A549 (cell line): ENCODE data around the gene MEG3. TPM values are rescaled to one million over a fixed set of nuclear protein-coding genes. Genes with fewer than 3 reads are reported as not detected.
A peak's percentile ranks its signal among the peaks of the same experiment; 100 is the strongest.

Source experiments
- ATAC-seq, 2 experiments: fragments of 200-7000 bp in 1 of 2; fragments of >200 bp in 1 of 2; cut with Nextera tagmentation in 1 of 2; cut with Tn5 transposase in 1 of 2; 3 replicates each; pipeline versions ENCODE4 v1.8.0 to v1.9.1; 2018 to 2020; ENCODE audit warnings: mild to moderate bottlenecking in 1 of 2, moderate library complexity in 1 of 2
- CTCF ChIA-PET: fragments of 300-600 bp; sonication (Branson Sonifier 250); formaldehyde crosslinking; extraction: SDS; loops from one replicate; lab custom pipeline; 2021; ENCODE audit warnings: antibody characterized with exemption, inconsistent platforms; lab: Yijun Ruan, JAX
- POLR2A ChIA-PET: fragments of 350-600 bp; formaldehyde crosslinking; extraction: SDS; loops from one replicate; lab custom pipeline; 2021; ENCODE audit warnings: antibody characterized with exemption, inconsistent platforms; lab: Yijun Ruan, JAX
- DNase-seq, 2 experiments: peaks; one replicate each; pipeline versions ENCODE4 v3.0.0 to v3.0.0-alpha.2; 2011 to 2016; ENCODE audit warnings: low read depth in 1 of 2, low spot score in 1 of 2
- FAIRE-seq: peaks from 2 replicates; lab custom pipeline; 2011; peaks lifted over from hg19 to GRCh38; lab: Jason Lieb, UNC
- H3K27ac ChIP-seq, 2 experiments: fragments of >200 bp; sonication (Bioruptor Twin); formaldehyde crosslinking; 3 replicates each; pipeline ENCODE4 v1.5.1; 2016 to 2017
- H3K4me1 ChIP-seq: fragments of >200 bp; sonication (Bioruptor Twin); formaldehyde crosslinking; 3 replicates; pipeline ENCODE4 v1.6.1; 2016
- H3K4me2 ChIP-seq: fragments of >200 bp; sonication (Bioruptor Twin); formaldehyde crosslinking; 3 replicates; pipeline ENCODE4 v1.6.1; 2016
- H3K4me3 ChIP-seq: fragments of >200 bp; sonication (Bioruptor Twin); formaldehyde crosslinking; 3 replicates; pipeline ENCODE4 v1.5.1; 2016
- H3K9me3 ChIP-seq: fragments of >200 bp; sonication (Bioruptor Twin); formaldehyde crosslinking; 3 replicates; pipeline ENCODE4 v1.6.1; 2016
- CEBPB ChIP-seq, 2 experiments: fragments of >200 bp in 1 of 2; sonication (Bioruptor Twin) in 1 of 2; formaldehyde crosslinking in 1 of 2; IDR thresholded peaks; 2 replicates each; pipeline ENCODE4 v1.6.1; 2012 to 2016
- EHF ChIP-seq: fragments of 250-450 bp; sonication (Bioruptor Pico); IDR thresholded peaks from 2 replicates; pipeline ENCODE4 v1.5.0; 2020; ENCODE audit warnings: mild to moderate bottlenecking
- FOSL2 ChIP-seq, 2 experiments: fragments of 450-650 bp in 1 of 2; fragments of >200 bp in 1 of 2; sonication (Bioruptor Twin) in 1 of 2; formaldehyde crosslinking; IDR thresholded peaks; 2 replicates each; pipeline versions ENCODE4 v1.5.0 to v1.6.1; 2016 to 2020; ENCODE audit warnings: mild to moderate bottlenecking in 1 of 2, moderate library complexity in 1 of 2
- FOXS1 ChIP-seq: fragments of 250-450 bp; sonication (Bioruptor Pico); IDR thresholded peaks from 2 replicates; pipeline ENCODE4 v1.5.0; 2020; ENCODE audit warnings: mild to moderate bottlenecking, moderate library complexity
- HDAC2 ChIP-seq: fragments of 200-600 bp; sonication (generic); IDR thresholded peaks from 2 replicates; pipeline ENCODE4 v1.6.1; 2016
- HOXA7 ChIP-seq: fragments of 250-450 bp; sonication (Bioruptor Pico); IDR thresholded peaks from 2 replicates; pipeline ENCODE4 v1.5.0; 2020; ENCODE audit warnings: mild to moderate bottlenecking, moderate library complexity
- HOXB13 ChIP-seq: fragments of 250-450 bp; sonication (Bioruptor Pico); IDR thresholded peaks from 2 replicates; pipeline ENCODE4 v1.5.0; 2020; ENCODE audit warnings: low read depth, mild to moderate bottlenecking, moderate library complexity
- JUN ChIP-seq, 2 experiments: fragments of >200 bp; sonication (Bioruptor Twin); formaldehyde crosslinking; IDR thresholded peaks; 2 replicates in 1 of 2; 3 replicates in 1 of 2; pipeline ENCODE4 v1.6.1; 2016 to 2017
- KDM5A ChIP-seq: fragments of 200-600 bp; sonication (generic); IDR thresholded peaks from 2 replicates; pipeline ENCODE4 v1.6.1; 2016; ENCODE audit warnings: antibody characterized with exemption, mild to moderate bottlenecking
- MAFK ChIP-seq: fragments of 450-650 bp; IDR thresholded peaks from 2 replicates; pipeline ENCODE4 v1.6.1; 2014; ENCODE audit not compliant: partially characterized antibody
- MYC ChIP-seq: IDR thresholded peaks from 2 replicates; pipeline ENCODE4 v1.6.1; 2012; ENCODE audit warnings: mild to moderate bottlenecking, inconsistent platforms, low read length, improper control_type of control experiment, borderline replicate concordance
- NFE2L2 ChIP-seq: fragments of 150-350 bp; conservative IDR thresholded peaks from 2 replicates; pipeline ENCODE4 v1.6.1; 2014; ENCODE audit warnings: low read length
- NPAS2 ChIP-seq: fragments of 250-450 bp; sonication (Bioruptor Pico); IDR thresholded peaks from 2 replicates; pipeline ENCODE4 v1.8.0; 2022; ENCODE audit warnings: mild to moderate bottlenecking, moderate library complexity, borderline replicate concordance
- NR3C1 ChIP-seq: fragments of >200 bp; sonication (Bioruptor Twin); formaldehyde crosslinking; IDR thresholded peaks from 3 replicates; pipeline ENCODE4 v1.6.1; 2017
- RAD21 ChIP-seq, 2 experiments: fragments of >200 bp in 1 of 2; sonication (Bioruptor Twin) in 1 of 2; formaldehyde crosslinking in 1 of 2; IDR thresholded peaks in 1 of 2; conservative IDR thresholded peaks in 1 of 2; 2 replicates in 1 of 2; 3 replicates in 1 of 2; pipeline ENCODE4 v1.6.1; 2012 to 2018; ENCODE audit warnings: inconsistent platforms in 1 of 2
- RNF2 ChIP-seq: fragments of 200-600 bp; sonication (generic); IDR thresholded peaks from 2 replicates; pipeline ENCODE4 v1.6.1; 2016; ENCODE audit warnings: low read depth, mild to moderate bottlenecking, antibody characterized with exemption, moderate library complexity, borderline replicate concordance
- SMC3 ChIP-seq: fragments of >200 bp; sonication (Bioruptor Twin); formaldehyde crosslinking; IDR thresholded peaks from 3 replicates; pipeline ENCODE4 v1.6.1; 2018; ENCODE audit warnings: inconsistent platforms
- SREBF2 ChIP-seq: fragments of 450-650 bp; IDR thresholded peaks from 2 replicates; pipeline ENCODE4 v1.6.1; 2014; ENCODE audit warnings: mild to moderate bottlenecking, moderate library complexity
- TP53 ChIP-seq: fragments of 250-450 bp; sonication (Bioruptor Pico); IDR thresholded peaks from 2 replicates; pipeline ENCODE4 v1.5.0; 2021; ENCODE audit warnings: mild to moderate bottlenecking, moderate library complexity
- ZC3H11A ChIP-seq: fragments of 450-650 bp; IDR thresholded peaks from 2 replicates; pipeline ENCODE4 v1.6.1; 2014; ENCODE audit warnings: antibody characterized with exemption, mild to moderate bottlenecking
- ZFP36 ChIP-seq: fragments of 450-650 bp; IDR thresholded peaks from 2 replicates; pipeline ENCODE4 v1.6.1; 2014; ENCODE audit warnings: borderline replicate concordance; ENCODE audit not compliant: partially characterized antibody
- ZNF302 ChIP-seq: fragments of 250-450 bp; sonication (Bioruptor Pico); IDR thresholded peaks from 2 replicates; pipeline ENCODE4 v1.9.0; 2021; ENCODE audit warnings: inconsistent platforms, mild to moderate bottlenecking, moderate library complexity
- WGBS: methylation state at CpG from one replicate; pipeline ENCODE4 v1.1.6; 2017; ENCODE audit errors: missing lambda C conversion rate; 5-methylcytosine and 5-hydroxymethylcytosine counted together
- polyA plus RNA-seq, 4 experiments: library from polyadenylated mRNA; depleted of rRNA in 3 of 4; stranded (reverse); fragments of >200 nt; fragmentation: RNase III in 1 of 4; extraction: RNeasy Plus Mini Kit Qiagen cat#74134 plus additional on column Dnase treatment in 1 of 4; gene quantifications; 2 replicates in 3 of 4; 3 replicates in 1 of 4; pipeline ENCODE4 v1.2.3, GENCODE V29; 2011 to 2017
- TF ChIP-seq, protein P1 (sequence below): fragments of 150-350 bp; IDR thresholded peaks from 2 replicates; pipeline ENCODE4 v1.6.1; 2014; ENCODE audit warnings: low read depth, mild to moderate bottlenecking, low read length
- TF ChIP-seq, protein P2 (sequence below): fragments of >200 bp; sonication (Bioruptor Twin); formaldehyde crosslinking; IDR thresholded peaks from 3 replicates; pipeline ENCODE4 v1.6.1; 2016
- TF ChIP-seq, protein P3 (sequence below): IDR thresholded peaks from 2 replicates; pipeline ENCODE4 v1.6.1; 2012

Gene MEG3
- polyA plus RNA-seq, 2 of the 4 experiments (the other 2 are of a cell fraction) = 27.0 to 56.7 TPM

DNA sequence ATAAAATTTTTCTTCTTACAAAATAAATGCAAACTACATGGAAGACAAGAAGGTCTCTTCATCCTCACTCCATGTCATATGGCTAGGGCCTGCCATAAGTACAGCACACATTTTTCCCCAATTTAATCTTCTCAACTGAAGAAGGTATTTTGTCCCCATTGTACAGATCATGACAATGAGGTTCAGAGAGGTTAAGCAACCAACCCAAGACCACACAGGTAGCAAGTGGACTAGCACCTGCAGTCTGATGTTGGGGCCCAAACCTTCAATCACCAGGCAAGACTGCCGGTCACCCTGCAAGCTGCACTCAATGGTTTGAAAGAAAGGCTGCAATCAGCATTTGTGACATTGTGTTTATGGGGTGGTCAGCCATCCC, 6.5 kb upstream of the MEG3 start:
- 86% methylated on average over 1 of the region's 1 CpG for WGBS
- FAIRE-seq (no peak), ATAC-seq (no peak)

DNA sequence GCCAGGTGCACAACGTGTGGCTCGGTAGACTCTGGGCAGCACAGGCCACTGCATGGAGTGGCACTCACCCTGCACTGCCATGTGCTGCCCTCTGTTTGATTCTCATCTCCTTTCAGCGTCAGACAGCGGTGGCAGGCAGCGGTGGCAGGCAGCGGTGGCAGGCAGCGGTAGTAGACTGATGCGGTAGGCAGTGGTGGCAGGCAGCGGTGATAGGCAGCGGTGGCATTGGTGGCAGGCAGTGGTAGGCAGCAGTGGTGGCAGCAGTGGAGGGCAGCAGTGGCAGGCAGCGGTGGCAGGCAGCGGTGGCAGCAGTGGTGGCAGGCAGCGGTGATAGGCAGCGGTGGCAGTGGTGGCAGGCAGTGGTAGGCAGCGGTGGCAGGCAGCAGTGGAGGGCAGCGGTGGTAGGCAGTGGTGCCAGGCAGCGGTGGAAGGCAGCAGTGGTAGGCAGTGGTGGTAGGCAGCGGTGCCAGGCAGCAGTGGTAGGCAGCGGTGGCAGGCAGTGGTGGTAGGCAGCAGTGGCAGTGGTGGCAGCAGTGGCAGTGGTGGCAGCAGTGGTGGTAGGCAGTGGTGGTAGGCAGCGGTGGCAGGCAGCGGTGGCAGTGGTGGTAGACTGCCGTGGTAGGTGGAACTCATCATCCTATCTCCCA, 6.0 kb upstream of the MEG3 start:
- Histone ChIP-seq H3K4me2 (no peak overlapping the region), H3K27ac (no peak overlapping the region), H3K9me3 (no peaks in the 10 kb centered on the region), H3K4me1 (no peaks in the 10 kb centered on the region), H3K4me3 (no peak overlapping the region)
- POLR2A ChIA-PET = no interaction called here
- TF ChIP-seq, protein P1, sequence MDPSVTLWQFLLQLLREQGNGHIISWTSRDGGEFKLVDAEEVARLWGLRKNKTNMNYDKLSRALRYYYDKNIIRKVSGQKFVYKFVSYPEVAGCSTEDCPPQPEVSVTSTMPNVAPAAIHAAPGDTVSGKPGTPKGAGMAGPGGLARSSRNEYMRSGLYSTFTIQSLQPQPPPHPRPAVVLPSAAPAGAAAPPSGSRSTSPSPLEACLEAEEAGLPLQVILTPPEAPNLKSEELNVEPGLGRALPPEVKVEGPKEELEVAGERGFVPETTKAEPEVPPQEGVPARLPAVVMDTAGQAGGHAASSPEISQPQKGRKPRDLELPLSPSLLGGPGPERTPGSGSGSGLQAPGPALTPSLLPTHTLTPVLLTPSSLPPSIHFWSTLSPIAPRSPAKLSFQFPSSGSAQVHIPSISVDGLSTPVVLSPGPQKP = no peak
- TF ChIP-seq ZFP36 = peak; percentile 45
- no peak for ATAC-seq
- no peak for FAIRE-seq
- CTCF ChIA-PET = no interaction called here
- DNase-seq = no peak
- WGBS = 91% methylated on average over 22 of the region's 22 CpGs

More for the DNA sequence above, 6.5 kb upstream of the MEG3 start:
- no peaks in the 10 kb centered on the region for H3K4me1 ChIP-seq
- H3K27ac ChIP-seq = no peak overlapping the region
- TF ChIP-seq CEBPB (IDR thresholded peaks at IDR 0.05) (no peak), TP53 (no peak), HDAC2 (no peak), FOXS1 (CRISPR knock-in tag) (no peak), FOSL2 (IDR thresholded peaks at IDR 0.05) (no peak), FOSL2 (CRISPR knock-in tag; IDR thresholded peaks at IDR 0.05) (no peak), NR3C1 (no peak), SREBF2 (no peak), NPAS2 (CRISPR knock-in tag) (no peak), RNF2 (no peak), EHF (CRISPR knock-in tag) (no peak), KDM5A (no peak), NFE2L2 (no peak), ZC3H11A (no peak), SMC3 (no peak), MYC (no peak), RAD21 (conservative IDR thresholded peaks at IDR 0.05 in 1 of 2, IDR thresholded peaks at IDR 0.05 in 1 of 2) (no peak), JUN (IDR thresholded peaks at IDR 0.05) (no peak), MAFK (no peak)
- TF ChIP-seq, protein P2, sequence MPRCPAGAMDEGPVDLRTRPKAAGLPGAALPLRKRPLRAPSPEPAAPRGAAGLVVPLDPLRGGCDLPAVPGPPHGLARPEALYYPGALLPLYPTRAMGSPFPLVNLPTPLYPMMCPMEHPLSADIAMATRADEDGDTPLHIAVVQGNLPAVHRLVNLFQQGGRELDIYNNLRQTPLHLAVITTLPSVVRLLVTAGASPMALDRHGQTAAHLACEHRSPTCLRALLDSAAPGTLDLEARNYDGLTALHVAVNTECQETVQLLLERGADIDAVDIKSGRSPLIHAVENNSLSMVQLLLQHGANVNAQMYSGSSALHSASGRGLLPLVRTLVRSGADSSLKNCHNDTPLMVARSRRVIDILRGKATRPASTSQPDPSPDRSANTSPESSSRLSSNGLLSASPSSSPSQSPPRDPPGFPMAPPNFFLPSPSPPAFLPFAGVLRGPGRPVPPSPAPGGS = no peak
- TF ChIP-seq, all 56 proteins: peak for 0
- no peak for DNase-seq
- Histone ChIP-seq H3K4me2 (no peak overlapping the region), H3K9me3 (no peaks in the 10 kb centered on the region), H3K4me3 (no peak overlapping the region)
- CTCF ChIA-PET = no interaction called here
- POLR2A ChIA-PET = no interaction called here

DNA sequence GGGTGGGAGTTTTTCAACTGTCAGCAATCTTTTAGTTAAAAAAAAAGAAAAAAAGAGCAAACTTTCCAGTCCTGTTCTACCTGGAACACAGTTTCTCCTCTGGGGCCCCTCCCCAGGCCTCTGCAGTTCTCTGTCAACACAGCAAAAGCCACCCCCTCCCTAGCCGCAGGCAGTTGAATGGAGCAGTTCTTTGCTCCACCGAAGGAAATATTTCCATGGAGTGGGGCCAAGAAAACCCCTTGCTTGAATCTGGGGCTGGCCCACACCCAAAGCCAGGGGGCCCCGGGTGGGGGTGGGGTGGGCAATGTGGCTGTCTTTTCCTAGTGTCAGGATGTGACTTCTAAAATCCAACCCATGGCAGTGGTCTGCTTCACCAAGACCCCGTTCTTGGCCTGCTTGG, 5.0 kb upstream of the MEG3 start:
- 46% methylated on average over 4 of the region's 4 CpGs for WGBS
- ATAC-seq (no peak), FAIRE-seq (no peak)

More for the DNA sequence above, 5.0 kb upstream of the MEG3 start:
- Histone ChIP-seq H3K27ac (no peak overlapping the region), H3K4me3 (no peak overlapping the region), H3K9me3 (no peaks in the 10 kb centered on the region)
- CTCF ChIA-PET = no interaction called here
- POLR2A ChIA-PET = no interaction called here
- no peak for TF ChIP-seq SMC3
- no peak for TF ChIP-seq KDM5A
- TF ChIP-seq, protein P3, sequence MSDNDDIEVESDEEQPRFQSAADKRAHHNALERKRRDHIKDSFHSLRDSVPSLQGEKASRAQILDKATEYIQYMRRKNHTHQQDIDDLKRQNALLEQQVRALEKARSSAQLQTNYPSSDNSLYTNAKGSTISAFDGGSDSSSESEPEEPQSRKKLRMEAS = no peak
- TF ChIP-seq HOXA7 (CRISPR knock-in tag) = no peak
- no peak for TF ChIP-seq NR3C1
- TF ChIP-seq ZNF302 (CRISPR knock-in tag) = no peak
- no peak for TF ChIP-seq SREBF2
- no peak for TF ChIP-seq HOXB13
- TF ChIP-seq, all 56 proteins: peak for 0
- DNase-seq = no peak
- H3K4me1 ChIP-seq = no peaks in the 10 kb centered on the region
- H3K4me2 ChIP-seq = no peak overlapping the region
